T-helper 1 cell treated with Interleukin-12 subunit alpha and Interleukin-12 subunit beta and Interleukin-4 antibody, amounts not matched to agents 30 ng/mL and 1 ng/mL, for 36 hours (primary cell): ENCODE data around the gene ACSM3. TPM values are rescaled to one million over a fixed set of nuclear protein-coding genes. Genes with fewer than 3 reads are reported as not detected.
"Not testable (repeated sequence)": the region's sequence is repeated elsewhere in the genome, so short reads cannot be mapped to it uniquely, and the experiment has no call there.

Experiments
- intact Hi-C: fragments of 100-400 bp; cut with micrococcal nuclease; formaldehyde crosslinking; loops from one replicate; pipeline ENCODE4 v1.15.1; 2024
- total RNA-seq: library from RNA; stranded (reverse); gene quantifications from 2 replicates; pipeline ENCODE4 v1.2.3, GENCODE V29; 2022

The ACSM3 gene, protein sequence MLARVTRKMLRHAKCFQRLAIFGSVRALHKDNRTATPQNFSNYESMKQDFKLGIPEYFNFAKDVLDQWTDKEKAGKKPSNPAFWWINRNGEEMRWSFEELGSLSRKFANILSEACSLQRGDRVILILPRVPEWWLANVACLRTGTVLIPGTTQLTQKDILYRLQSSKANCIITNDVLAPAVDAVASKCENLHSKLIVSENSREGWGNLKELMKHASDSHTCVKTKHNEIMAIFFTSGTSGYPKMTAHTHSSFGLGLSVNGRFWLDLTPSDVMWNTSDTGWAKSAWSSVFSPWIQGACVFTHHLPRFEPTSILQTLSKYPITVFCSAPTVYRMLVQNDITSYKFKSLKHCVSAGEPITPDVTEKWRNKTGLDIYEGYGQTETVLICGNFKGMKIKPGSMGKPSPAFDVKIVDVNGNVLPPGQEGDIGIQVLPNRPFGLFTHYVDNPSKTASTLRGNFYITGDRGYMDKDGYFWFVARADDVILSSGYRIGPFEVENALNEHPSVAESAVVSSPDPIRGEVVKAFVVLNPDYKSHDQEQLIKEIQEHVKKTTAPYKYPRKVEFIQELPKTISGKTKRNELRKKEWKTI
- 0.78 and 2.1 TPM in 2 replicates for total RNA-seq

DNA sequence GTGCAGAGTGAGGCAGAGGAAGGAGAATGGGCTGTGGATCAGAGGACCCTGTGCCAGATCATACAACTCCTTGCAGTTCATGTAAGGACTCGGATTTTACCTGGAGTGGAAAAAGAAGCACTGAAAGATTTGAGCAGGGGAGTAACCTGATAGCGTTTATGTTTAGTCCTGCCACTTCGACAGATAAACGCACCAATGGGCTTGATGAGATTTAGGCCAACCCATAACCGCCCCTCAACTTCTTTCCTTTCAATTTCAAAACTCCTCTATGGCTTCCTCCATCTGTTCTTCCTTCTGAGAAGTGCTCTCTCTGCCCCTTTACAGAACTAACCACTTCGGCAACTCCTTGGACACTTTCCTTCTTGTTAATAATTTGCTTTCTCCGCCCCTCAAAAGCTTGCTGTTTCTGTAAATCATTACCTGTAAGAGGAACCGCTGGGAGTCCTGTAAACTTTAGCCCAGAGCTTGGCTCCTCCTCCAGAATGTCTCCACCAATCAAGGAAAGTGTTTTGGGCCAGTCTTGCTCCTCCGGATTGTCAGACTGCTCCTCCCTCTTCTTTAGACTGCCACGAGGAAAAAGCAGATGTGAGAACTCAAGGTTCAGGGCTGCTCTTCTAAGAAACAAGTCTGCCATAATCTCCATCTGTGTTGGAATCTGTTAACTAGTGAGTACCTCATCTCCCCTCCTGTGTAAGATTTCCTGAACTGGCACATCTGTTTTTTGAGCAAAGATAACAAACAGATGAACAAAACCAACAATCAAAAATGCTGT is at the start of gene ACSM3:
Gene ACSM3 (plus strand): TSS at position 554 of the 772 bp plus-strand sequence. CDS start 6,021 bp downstream, outside the sequence.
- intact Hi-C loops, result loop anchor here (1.0 to 5.0 kb wide), 4 partner anchors 22 to 739 kb away; partner anchors contain the start of genes DCUN1D3, ERI2, LYRM1 and REXO5

DNA sequence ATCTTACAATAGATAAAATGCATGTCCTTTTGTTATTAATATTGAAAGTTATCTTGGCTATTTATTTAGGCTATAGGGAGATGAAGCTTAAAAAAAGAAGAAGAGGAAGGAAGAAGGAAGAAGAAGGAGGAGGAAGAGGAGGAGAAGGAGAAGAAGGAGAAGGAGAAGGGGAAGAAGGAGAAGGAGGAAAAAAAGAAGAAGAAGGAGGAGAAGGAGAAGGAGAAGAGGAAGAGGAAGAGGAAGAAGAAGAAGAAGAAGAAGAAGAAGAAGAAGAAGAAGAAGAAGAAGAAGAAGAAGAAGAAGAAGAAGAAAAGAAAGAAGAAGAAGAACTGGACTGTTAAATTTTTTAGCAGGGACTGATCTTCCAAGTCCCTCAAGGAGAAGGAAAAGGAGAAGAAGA is 46.1 kb upstream of the ACSM3 start:
- intact Hi-C loops, result not testable (repeated sequence)

DNA sequence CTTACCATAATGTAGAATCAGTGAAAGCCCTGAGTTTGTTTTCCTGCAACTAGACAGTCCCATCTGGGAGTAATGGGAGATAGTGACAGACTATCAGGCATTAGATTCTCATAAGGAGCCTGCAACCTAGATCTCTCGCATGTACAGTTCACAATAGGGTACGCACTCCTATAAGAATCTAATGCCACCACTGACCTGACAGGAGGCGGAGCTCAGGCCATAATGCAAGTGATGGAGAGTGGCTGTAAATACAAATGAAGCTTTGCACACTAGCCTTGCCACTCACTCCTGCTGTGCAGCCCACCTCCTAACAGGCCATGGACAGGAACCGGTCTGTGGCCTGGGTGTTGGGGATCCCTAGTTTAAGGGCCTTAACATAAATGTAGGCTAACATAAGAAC is 43.6 kb upstream of the ACSM3 start:
- intact Hi-C loops, result loop anchor here (10.0 kb wide), 1 partner anchor 55 kb away; no protein-coding TSS in a partner anchor

DNA sequence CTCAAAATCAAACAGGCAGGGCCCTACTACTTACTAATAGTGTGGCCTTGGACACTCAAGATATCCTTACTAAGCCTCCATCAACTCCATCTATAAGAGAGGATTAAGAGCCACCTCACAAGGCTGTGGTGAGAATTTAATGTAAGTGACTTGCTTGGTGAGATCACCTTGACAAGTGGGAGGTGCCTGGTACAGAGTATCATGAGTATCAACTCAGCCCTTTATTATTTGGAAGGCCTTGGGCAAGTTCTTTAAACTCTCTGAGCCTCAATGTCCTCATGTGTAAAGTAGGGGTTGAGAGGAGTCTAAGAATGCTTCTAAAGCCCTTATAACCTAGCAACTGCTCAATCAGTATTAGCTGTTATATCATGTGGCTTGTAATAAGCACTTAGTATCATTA is 37.2 kb upstream of the ACSM3 start:
- intact Hi-C loops, result loop anchor here (10.0 kb wide), 1 partner anchor 62 kb away; no protein-coding TSS in a partner anchor

DNA sequence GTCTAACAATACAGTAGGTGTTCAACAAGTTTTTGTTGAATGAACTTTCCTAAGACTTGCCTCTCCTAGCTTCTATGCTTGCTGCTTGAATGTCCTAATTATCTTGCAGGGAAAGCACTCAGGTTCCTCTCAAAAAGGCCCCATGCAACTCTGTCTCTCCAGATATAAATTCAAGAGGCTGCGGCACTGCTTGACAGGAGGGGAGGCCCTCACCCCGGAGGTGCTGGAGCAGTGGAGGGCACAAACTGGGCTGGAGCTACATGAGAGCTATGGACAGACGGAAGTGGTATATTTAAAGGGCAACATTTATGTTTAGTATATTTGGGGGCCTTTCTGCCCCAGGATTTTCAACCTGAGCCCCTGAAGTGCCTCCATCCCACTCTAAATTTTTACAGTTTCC is 36.6 kb upstream of the ACSM3 start:
- intact Hi-C loops, result loop anchor here (10.0 kb wide), 1 partner anchor 62 kb away; no protein-coding TSS in a partner anchor

DNA sequence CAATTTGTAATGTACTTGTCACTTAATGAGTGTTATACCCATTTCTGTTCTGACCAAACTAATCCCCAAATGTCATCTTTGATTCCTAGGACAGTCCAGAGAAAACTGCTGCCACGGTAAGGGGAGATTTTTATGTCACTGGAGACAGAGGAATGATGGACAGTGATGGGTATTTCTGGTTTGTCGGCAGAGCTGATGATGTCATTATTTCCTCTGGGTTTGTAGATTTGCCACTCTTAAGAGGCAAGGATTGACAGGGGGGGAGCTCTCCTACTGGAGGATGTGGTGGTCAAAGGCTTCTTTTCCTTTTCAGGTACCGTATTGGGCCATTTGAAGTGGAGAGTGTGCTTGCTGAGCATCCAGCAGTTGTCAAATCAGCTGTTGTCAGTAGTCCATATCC is 34.7 kb upstream of the ACSM3 start:
- intact Hi-C loops, result loop anchor here (10.0 kb wide), 1 partner anchor 64 kb away; no protein-coding TSS in a partner anchor

DNA sequence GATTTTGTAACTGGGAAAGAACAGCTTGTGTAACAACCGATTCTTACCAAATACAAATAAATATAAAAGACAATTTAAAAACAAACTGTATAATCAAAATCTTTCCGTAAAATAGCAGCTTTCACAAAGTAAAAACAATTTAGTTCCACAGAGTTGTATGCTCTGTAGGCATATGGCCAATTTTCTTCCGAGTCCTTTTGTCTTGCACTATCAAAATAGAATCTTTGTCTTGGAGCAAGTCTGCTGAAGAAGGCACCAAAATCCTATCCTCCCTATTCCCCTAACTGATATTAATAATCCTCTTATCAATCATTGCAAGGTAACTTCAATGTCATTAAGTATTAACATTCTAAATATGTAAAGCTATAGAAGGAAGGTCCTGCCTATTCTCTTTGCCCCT is 29.8 kb upstream of the ACSM3 start:
- intact Hi-C loops, result no loop called here

DNA sequence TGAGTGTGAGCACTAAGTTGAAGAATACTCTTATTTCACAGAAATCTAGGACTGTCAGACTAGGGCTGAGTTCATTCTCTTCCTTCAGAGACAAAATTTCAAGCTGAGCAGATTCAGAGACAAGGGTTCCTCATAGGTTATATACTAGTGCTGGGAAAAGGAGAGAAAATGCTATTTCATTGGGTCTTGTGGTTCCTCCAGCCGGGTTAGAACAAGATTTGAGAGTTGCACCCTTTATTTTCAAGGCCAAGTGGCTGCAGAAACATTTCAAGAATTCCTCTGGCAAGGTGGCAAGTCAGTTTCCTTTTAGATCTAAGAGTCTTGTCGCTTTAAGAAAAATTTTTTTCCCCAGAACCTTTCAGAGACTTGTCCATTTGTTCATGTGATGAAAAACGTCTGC is 29.0 kb upstream of the ACSM3 start:
- intact Hi-C loops, result no loop called here

DNA sequence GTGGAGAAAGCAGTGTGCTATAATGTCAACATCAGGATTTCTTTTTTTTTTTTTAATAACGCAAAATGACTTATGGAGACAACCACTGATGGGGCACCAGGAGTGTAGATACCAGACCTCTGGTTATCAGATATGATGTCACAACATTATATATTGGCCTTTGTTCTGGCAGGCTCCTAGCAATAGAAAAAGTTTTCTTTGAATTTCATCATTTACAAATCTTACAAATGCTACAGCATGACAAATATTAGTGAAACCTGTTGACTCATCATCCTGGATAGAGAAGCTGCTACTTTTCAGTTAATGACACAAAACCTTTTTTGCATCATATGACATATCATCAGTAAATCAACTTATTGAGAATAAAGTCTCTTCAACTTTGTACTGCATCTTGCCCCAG is 28.3 kb upstream of the ACSM3 start:
- intact Hi-C loops, result no loop called here

DNA sequence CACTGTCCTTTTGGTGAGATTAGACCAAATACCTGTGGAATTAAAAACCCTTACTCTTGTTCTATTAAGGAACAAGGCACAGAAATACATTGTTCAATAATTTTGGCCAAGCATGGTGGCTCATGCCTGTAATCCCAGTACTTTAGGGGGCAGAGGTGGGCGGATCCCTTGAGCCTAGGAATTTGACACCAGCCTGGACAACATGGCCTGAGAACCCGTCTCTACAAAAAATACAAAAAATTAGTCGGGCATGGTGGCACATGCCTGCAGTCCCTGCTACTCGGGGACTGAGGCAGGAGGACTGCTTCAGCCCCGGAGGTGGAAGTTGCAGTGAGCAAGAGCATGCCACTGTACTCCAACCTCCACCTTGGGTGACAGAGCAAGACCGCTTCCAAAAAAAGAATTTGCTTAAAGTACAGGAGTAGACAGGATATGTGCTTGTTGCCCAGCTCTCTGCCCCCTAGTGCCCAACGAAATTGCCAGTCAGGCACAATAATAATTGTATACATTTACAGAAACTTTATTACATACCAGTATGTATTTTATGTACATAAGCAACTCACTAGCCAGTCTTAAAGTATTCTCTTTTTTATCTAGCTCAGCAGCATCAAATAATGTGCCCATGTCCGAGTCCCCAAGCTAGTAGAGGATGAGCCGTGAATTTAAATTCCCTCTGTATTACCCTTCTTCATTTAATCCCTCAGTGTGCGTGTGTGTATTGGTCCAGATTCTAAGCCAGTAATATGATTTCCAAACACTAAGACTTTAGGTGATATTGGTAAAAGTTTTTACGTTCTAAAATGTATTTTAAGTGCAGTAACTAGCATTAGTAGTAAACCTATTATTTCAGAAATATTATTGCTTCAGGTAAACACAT is 23.6 kb upstream of the ACSM3 start:
- intact Hi-C loops, result loop anchor here (2.0 to 5.0 kb wide), 4 partner anchors 762 to 1451 kb away; partner anchors contain the start of genes IQCK, KNOP1 and UQCRC2

DNA sequence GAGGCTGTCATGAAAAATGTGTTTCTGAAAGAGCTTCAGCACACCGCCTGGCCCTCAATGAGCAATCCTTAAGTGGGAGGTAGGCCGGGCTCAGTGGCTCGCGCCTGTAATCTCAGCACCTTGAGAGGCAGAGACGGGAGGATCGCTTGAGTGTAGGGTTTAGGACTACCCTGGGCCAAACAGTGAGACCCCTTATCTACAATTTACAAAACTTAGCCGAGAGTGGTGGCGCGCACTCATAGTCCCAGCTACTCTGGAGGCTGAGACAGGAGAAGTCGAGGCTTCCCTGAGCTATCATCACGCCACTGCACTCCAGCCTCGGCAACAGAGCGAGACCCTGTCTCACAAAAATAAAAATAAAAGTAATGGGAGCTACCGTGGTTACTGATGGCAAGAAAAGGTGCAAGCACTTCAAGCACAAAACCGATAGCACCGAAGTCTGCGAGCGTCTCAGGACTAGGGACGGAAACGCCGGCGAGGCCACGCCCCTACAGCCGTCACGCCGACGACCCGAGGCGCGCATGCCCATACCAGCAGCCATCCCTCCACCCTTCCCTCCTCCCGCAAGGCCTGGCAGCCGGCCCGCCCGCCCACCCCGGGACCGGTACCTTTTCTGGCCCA is 22.8 kb upstream of the ACSM3 start:
- intact Hi-C loops, result loop anchor here (1.0 to 5.0 kb wide), 12 partner anchors 22 to 1450 kb away; partner anchors contain the start of genes DCUN1D3, ERI2, IQCK and KNOP1

DNA sequence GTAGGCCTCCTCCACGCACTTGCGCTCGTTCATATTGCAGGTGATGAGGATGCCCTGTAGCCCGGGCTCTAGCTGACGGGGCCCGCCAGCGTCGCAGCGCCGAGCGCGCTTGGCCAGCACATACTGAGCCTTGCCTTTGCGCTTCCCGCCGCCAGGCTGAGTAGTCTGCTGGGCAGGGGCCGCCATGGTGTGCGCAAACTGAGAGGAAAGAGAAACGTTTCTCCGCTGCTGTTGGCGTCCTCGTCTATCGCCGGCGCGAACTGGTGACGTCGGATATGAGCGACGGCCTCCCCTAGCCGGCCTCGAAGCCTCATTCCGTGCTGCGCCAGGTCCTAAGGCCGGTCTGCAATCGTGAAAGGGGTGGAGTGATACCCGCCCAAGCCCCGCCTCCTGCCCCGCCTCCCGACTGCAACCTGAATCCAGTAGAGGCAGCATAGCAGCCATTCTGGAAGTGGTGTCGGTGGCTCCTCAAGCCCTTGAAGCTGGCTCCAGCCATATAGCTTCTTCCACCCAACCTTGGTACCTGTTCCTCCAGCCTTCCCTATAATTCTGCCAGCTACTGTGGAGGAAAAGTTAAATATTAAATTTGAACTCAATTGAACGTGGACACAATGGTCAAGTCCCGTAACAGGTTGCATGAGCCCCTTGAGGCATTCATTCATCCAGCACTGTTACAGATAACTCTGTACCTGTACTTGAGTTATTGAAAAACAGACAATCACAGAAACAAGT is 22.1 kb upstream of the ACSM3 start, which contains the start of gene THUMPD1:
Gene THUMPD1 (minus strand): TSS at position 265 of the 732 bp plus-strand sequence. CDS start 79 bp downstream, at position 186.
- intact Hi-C loops, result loop anchor here (1.0 to 5.0 kb wide), 12 partner anchors 22 to 1449 kb away; partner anchors contain the start of genes DCUN1D3, ERI2, IQCK and KNOP1

DNA sequence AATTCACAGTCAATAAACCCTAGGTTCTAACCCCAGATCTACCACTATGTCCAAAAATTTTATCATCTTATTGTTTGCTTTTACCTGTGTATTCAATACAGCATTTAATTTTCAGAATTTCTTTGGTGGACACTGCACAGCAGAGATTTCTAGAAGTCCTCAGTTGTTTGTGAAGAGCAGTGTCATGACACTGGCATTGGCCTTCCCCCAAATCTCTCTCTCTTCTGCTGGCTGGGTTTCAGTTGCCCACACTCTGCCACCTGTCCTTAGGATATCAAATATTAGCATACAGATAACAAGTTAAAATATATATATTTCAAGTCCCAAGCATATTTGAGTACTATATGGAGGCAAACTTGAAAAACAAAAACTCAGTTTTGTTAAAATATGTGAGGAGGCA is 20.2 kb upstream of the ACSM3 start:
- intact Hi-C loops, result loop anchor here (5.0 kb wide), 2 partner anchors 759 to 1026 kb away; partner anchors contain the start of genes IQCK and KNOP1

DNA sequence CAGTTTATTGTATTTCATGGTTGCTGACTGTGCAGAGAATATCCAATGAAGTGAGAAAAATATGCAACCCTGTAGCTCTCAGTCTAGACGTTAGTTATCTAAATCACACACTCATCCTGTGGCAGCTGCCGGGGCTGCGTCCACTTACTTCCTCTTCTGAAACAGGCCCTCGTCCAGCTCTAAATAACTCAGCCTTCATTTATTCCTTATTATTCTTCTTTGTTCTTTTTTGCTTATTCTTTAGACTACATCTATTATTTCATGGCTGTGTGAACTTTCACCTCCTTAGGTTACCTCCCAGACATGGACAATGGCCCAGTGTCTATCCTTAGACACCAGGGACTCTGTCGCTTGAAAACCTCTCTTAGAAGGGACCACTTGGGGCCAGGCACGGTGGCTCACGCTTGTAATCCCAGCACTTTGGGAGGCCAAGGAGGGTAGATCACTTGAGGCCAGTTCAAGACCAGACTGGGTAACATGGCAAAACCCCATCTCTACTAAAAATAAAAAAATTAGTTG is 18.8 kb upstream of the ACSM3 start:
- intact Hi-C loops, result loop anchor here (5.0 kb wide), 2 partner anchors 757 to 1028 kb away; partner anchors contain the start of genes IQCK and KNOP1

DNA sequence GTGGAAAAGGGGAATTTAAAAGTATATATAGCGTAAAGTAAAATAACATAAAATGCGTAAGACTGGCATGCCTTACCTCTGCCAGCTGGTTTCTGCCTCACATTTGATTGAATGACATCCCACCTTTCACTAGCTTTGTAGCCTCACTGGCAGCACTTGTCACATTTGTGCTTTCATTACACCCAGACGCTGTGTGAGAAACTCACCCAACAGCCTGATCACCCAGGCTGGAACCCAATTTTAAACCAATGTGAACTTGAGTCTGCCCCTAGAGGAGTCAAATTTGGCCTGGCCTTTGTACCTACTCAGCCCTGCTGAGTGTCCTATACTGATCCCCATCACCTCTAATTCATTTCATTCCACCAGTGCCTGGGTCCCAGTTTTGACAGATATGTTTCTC is 17.4 kb upstream of the ACSM3 start:
- intact Hi-C loops, result no loop called here

DNA sequence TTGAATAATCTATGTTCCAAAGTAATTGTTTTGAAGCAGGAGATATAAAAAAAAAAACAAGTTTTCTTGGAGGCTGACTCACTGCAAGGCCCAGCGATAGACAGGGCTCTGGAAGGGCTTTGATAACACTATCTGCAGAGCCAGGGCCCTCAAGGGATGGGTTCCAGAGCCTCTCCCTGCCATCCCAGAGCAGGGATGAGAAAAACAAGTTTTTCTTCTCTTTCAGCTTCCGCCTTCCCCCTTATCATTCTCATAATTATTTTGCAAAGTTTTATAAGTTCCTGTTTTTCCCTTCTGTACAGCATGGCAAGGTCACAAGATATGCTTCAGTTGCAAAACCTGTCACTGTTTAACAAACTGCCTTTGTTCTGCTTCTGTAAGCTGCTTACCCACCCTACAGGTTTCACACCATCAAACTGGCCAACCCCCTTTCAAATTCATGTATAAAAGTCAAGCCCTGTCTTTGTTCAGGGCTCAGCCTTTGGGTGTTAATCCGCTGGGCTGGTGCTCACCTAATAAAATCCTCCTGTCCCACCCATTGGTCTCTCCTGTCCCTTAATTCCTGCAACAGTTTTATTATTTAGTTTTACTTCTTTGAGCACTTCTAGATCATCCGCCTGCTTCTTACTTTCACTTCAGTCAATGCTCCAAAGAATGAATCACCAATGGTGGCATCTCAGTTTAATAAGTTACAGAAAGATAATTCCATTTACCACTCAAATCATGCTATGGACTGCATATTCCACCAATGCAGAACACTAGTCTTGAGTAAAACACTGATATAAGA is 16.6 kb upstream of the ACSM3 start:
- intact Hi-C loops, result no loop called here

DNA sequence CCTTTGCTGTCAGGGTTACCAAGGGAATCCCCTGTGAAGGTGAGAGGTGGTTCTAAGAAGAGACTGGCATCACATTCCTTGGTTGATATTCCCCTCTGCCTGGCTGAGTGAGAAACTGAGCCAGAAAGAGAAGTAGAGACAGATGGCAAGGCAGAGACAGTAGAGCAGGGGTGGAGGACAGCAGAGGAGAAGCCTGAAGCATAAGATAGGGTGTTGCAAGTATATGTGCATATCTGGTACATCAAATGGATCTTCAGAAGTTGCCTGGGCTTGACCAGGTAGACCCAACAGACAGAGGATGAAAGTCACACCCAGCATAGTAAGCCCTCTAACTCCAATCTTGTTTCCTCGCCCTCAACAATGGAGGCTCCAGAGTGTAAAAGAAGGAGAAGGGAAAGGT is 14.3 kb upstream of the ACSM3 start:
- intact Hi-C loops, result no loop called here

DNA sequence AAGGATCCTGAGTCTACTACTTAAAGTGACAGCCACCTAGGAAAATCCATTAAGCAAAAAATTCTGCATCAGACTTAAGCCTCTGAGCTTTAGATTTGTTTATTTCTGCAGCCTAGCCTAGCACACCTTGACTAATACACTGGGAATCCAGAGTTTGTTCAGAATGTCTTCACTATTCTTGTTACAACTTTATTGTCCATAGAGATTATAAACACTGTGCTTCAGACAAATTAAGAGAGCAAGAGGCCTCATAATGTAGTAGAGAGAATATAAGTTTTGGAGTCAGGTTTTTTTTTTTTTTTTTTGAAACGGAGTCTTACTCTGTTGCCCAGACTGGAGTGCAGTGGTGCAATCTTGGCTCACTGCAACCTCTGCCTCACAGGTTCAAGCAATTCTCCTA is 13.3 kb upstream of the ACSM3 start:
- intact Hi-C loops, result no loop called here
